IMR-90 (cell line): ENCODE results near the gene CELA2B. TPM values are rescaled to one million over a fixed set of nuclear protein-coding genes. Genes with fewer than 3 reads are reported as not detected.
A peak's percentile ranks its signal among the peaks of the same experiment; 100 is the strongest.

Experiments
- ATAC-seq: fragments of 200-7000 bp; cut with Tn5 transposase; 2 replicates; pipeline ENCODE4 v1.9.1; 2020; ENCODE audit warnings: low read depth, mild to moderate bottlenecking, moderate library complexity
- BruUV-seq: library from RNA; stranded (reverse); fragments of 400-500 nt; replicated peaks from 2 replicates; lab custom pipeline; 2021; lab: Mats Ljungman, UMichigan
- CTCF ChIA-PET: fragments of 300-600 bp; formaldehyde crosslinking; extraction: SDS; loops from one replicate; lab custom pipeline; 2021; ENCODE audit warnings: antibody characterized with exemption; lab: Yijun Ruan, JAX
- POLR2A ChIA-PET: fragments of 300-600 bp; sonication (Branson Sonifier 250); formaldehyde crosslinking; loops from one replicate; lab custom pipeline; 2022; ENCODE audit warnings: antibody characterized with exemption; ENCODE audit not compliant: unreplicated experiment; lab: Charles Lee
- DNase-seq: peaks from one replicate; pipeline ENCODE4 v3.0.0; 2013
- H2AFZ ChIP-seq: replicated peaks from 2 replicates; pipeline ENCODE3; 2013; ENCODE audit warnings: low read length, mild to moderate bottlenecking; ENCODE audit not compliant: poor library complexity
- H2AK5ac ChIP-seq: 2 replicates; pipeline ENCODE4 v1.6.1; 2013; ENCODE audit warnings: low read depth, low read length, inconsistent platforms
- H2AK9ac ChIP-seq: replicated peaks from 2 replicates; pipeline ENCODE3; 2013; ENCODE audit warnings: mild to moderate bottlenecking, low read depth, low read length, moderate library complexity; ENCODE audit not compliant: poor library complexity
- H2BK120ac ChIP-seq: 2 replicates; pipeline ENCODE4 v1.6.1; 2013; ENCODE audit warnings: low read depth, low read length, inconsistent platforms
- H2BK15ac ChIP-seq: 3 replicates; pipeline ENCODE4 v1.6.1; 2013; ENCODE audit warnings: low read depth, low read length, inconsistent platforms
- H2BK20ac ChIP-seq: 2 replicates; pipeline ENCODE4 v1.6.1; 2013; ENCODE audit warnings: low read depth, mild to moderate bottlenecking, inconsistent platforms, low read length, moderate library complexity
- H2BK5ac ChIP-seq: 2 replicates; pipeline ENCODE4 v1.6.1; 2013; ENCODE audit warnings: mild to moderate bottlenecking, low read depth, low read length, inconsistent platforms; ENCODE audit not compliant: poor library complexity, severe bottlenecking
- H3K14ac ChIP-seq: replicated peaks from 2 replicates; pipeline ENCODE4 v1.6.1; 2013; ENCODE audit warnings: low read depth, low read length, inconsistent platforms
- H3K18ac ChIP-seq: 2 replicates; pipeline ENCODE4 v1.6.1; 2013; ENCODE audit warnings: low read depth, low read length, control low read depth
- H3K23ac ChIP-seq: 2 replicates; pipeline ENCODE4 v1.6.1; 2013; ENCODE audit warnings: low read depth, low read length, inconsistent platforms
- H3K27ac ChIP-seq: 2 replicates; pipeline ENCODE4 v1.5.1; 2013; ENCODE audit warnings: mild to moderate bottlenecking, control low read depth, low read length; ENCODE audit not compliant: insufficient read depth
- H3K27me3 ChIP-seq: 2 replicates; pipeline ENCODE4 v1.6.1; 2013; ENCODE audit warnings: low read length; ENCODE audit not compliant: control insufficient read depth, insufficient read depth
- H3K36me3 ChIP-seq: 2 replicates; pipeline ENCODE4 v1.6.1; 2013; ENCODE audit warnings: low read length, mixed read lengths; ENCODE audit not compliant: control insufficient read depth, insufficient read depth
- H3K4ac ChIP-seq: 2 replicates; pipeline ENCODE4 v1.6.1; 2013; ENCODE audit warnings: low read depth, low read length, inconsistent platforms
- H3K4me1 ChIP-seq: 2 replicates; pipeline ENCODE4 v1.6.1; 2013; ENCODE audit warnings: low read length, mixed read lengths; ENCODE audit not compliant: control insufficient read depth, insufficient read depth
- H3K4me2 ChIP-seq: 2 replicates; pipeline ENCODE4 v1.6.1; 2013; ENCODE audit warnings: low read depth, mild to moderate bottlenecking, control low read depth, low read length, moderate library complexity
- H3K4me3 ChIP-seq: 2 replicates; pipeline ENCODE4 v1.5.1; 2013; ENCODE audit warnings: low read depth, mild to moderate bottlenecking, control low read depth, low read length, moderate library complexity; ENCODE audit not compliant: insufficient read depth
- H3K56ac ChIP-seq: 2 replicates; pipeline ENCODE4 v1.6.1; 2013; ENCODE audit warnings: low read length, inconsistent platforms; ENCODE audit not compliant: insufficient read depth; ENCODE audit errors: extremely low read depth
- H3K79me1 ChIP-seq, 2 experiments: 2 replicates each; pipeline ENCODE4 v1.6.1; 2013; ENCODE audit warnings: low read length in 2 of 2, inconsistent platforms in 1 of 2, low read depth in 1 of 2
- H3K9ac ChIP-seq: 2 replicates; pipeline ENCODE4 v1.6.1; 2013; ENCODE audit warnings: low read depth, low read length, control low read depth
- H3K9me1 ChIP-seq: 2 replicates; pipeline ENCODE4 v1.6.1; 2013; ENCODE audit warnings: low read length, inconsistent platforms; ENCODE audit not compliant: insufficient read depth
- H3K9me3 ChIP-seq: 2 replicates; pipeline ENCODE4 v1.6.1; 2013; ENCODE audit warnings: low read length; ENCODE audit not compliant: control insufficient read depth, insufficient read depth
- H4K20me1 ChIP-seq: 2 replicates; pipeline ENCODE4 v1.6.1; 2013; ENCODE audit warnings: low read length, inconsistent platforms; ENCODE audit not compliant: insufficient read depth
- H4K5ac ChIP-seq: 2 replicates; pipeline ENCODE4 v1.6.1; 2013; ENCODE audit warnings: mild to moderate bottlenecking, low read depth, low read length, control low read depth
- H4K8ac ChIP-seq, 2 experiments: 2 replicates each; pipeline ENCODE4 v1.6.1; 2013; ENCODE audit warnings: low read depth in 2 of 2, low read length in 2 of 2, control low read depth in 1 of 2, inconsistent platforms in 1 of 2
- H4K91ac ChIP-seq: 2 replicates; pipeline ENCODE4 v1.6.1; 2013; ENCODE audit warnings: low read depth, low read length, inconsistent platforms; ENCODE audit not compliant: insufficient read depth
- CTCF ChIP-seq: conservative IDR thresholded peaks from 2 replicates; pipeline ENCODE4 v1.5.1; 2012; ENCODE audit warnings: mild to moderate bottlenecking, low read depth, low read length, improper control_type of control experiment
- MAZ ChIP-seq: IDR thresholded peaks from 2 replicates; pipeline ENCODE4 v1.6.1; 2012; ENCODE audit warnings: low read depth, mild to moderate bottlenecking, low read length, improper control_type of control experiment, moderate library complexity, borderline replicate concordance
- POLR2A ChIP-seq: IDR thresholded peaks from 2 replicates; pipeline ENCODE4 v1.6.1; 2012; ENCODE audit warnings: mild to moderate bottlenecking, low read depth, low read length
- RAD21 ChIP-seq: IDR thresholded peaks from 2 replicates; pipeline ENCODE4 v1.6.1; 2012; ENCODE audit warnings: low read length, improper control_type of control experiment
- SMC3 ChIP-seq: fragments of 150-350 bp; IDR thresholded peaks from 2 replicates; pipeline ENCODE4 v1.6.1; 2016; ENCODE audit warnings: low read depth, mild to moderate bottlenecking, antibody characterized with exemption, low read length, moderate library complexity
- WGBS, 2 experiments: methylation state at CpG; one replicate each; pipeline versions ENCODE4 v1.1.5 to v1.1.7; 2013; ENCODE audit warnings: missing lambda C conversion rate in 2 of 2; ENCODE audit not compliant: insufficient read length in 1 of 2; ENCODE audit errors: extremely low coverage in 2 of 2; 5-methylcytosine and 5-hydroxymethylcytosine counted together
- dilution Hi-C: fragments of 300-500 bp; cut with HindIII; formaldehyde crosslinking; loops from one replicate; pipeline ENCODE4 v1.14.3; 2018; ENCODE audit warnings: low sequenced_read_pairs; ENCODE audit not compliant: unreplicated experiment
- in situ Hi-C: fragments of 300-500 bp; cut with MboI; formaldehyde crosslinking; loops from 3 replicates; pipeline ENCODE4 v1.14.3; 2019; ENCODE audit warnings: low sequenced_read_pairs, inconsistent platforms, mixed read lengths
- intact Hi-C: fragments of 100-400 bp; cut with micrococcal nuclease; formaldehyde crosslinking; loops from 2 replicates; pipeline ENCODE4 v1.10.0; 2022
- polyA plus RNA-seq, 3 experiments: library from polyadenylated mRNA; depleted of rRNA; stranded (reverse); fragments of >200 nt; gene quantifications; 2 replicates each; pipeline ENCODE4 v1.2.3, GENCODE V29; 2012; ENCODE audit warnings: low replicate concordance in 1 of 3
- total RNA-seq: library from RNA; depleted of rRNA; stranded (reverse); fragments of >200 nt; gene quantifications from 2 replicates; pipeline ENCODE4 v1.2.3, GENCODE V29; 2012
- TF ChIP-seq, protein P1 (sequence below): fragments of 150-350 bp; IDR thresholded peaks from 2 replicates; pipeline ENCODE4 v1.6.1; 2017; ENCODE audit warnings: mild to moderate bottlenecking, antibody characterized with exemption, low read length, low read depth

Gene CELA2B
- total and polyA plus RNA-seq, 2 of the 4 experiments (the other 2 are of a cell fraction): not detected

GRCh38 chr1:15430787-15431570 is 44.9 kb upstream of the CELA2B start:
- in situ Hi-C loops (no loop called here), dilution Hi-C loops (no loop called here), intact Hi-C loops (loop anchor here (1.0 to 2.0 kb wide), 3 partner anchors 108 to 278 kb away; partner anchors contain the start of gene TMEM51)
- TF ChIP-seq MAZ (no peak), CTCF (peak; percentile 90), RAD21 (peak; percentile 92), POLR2A (0 out of 2 replicates have a peak, but pooled peaks have one; percentile 35), SMC3 (peak; percentile 71)
- TF ChIP-seq, protein P1, sequence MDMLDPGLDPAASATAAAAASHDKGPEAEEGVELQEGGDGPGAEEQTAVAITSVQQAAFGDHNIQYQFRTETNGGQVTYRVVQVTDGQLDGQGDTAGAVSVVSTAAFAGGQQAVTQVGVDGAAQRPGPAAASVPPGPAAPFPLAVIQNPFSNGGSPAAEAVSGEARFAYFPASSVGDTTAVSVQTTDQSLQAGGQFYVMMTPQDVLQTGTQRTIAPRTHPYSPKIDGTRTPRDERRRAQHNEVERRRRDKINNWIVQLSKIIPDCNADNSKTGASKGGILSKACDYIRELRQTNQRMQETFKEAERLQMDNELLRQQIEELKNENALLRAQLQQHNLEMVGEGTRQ: no peak
- Histone ChIP-seq H4K8ac (no peak overlapping the region), H2BK5ac (no peak overlapping the region), H4K5ac (no peak overlapping the region), H2BK120ac (no peak overlapping the region), H3K14ac (no peak overlapping the region), H3K9me1 (peaks cover 15% of the 10 kb centered on the region), H2BK15ac (peak overlapping the region; percentile 80; the same call in 2 of the 3 replicates), H3K56ac (no peak overlapping the region), H3K4ac (peak overlapping the region; percentile 67; the same call in 1 of the 2 replicates), H4K20me1 (peaks cover 7% of the 10 kb centered on the region), H4K91ac (no peak overlapping the region), H3K23ac (no peak overlapping the region), H3K79me1 (peaks cover 0 to 10% of the 10 kb centered on the region in 2 experiments; a peak in 1 of 4 replicates), H3K4me2 (no peak overlapping the region), H3K18ac (no peak overlapping the region), H3K36me3 (peaks cover 6% of the 10 kb centered on the region), H3K4me3 (no peak overlapping the region), H3K4me1 (peaks cover 29% of the 10 kb centered on the region), H3K9me3 (no peaks in the 10 kb centered on the region), H2AFZ (peak overlapping the region; percentile 73), H3K27ac (no peak overlapping the region), H2BK20ac (peak overlapping the region; percentile 69; the same call in 1 of the 2 replicates), H3K27me3 (no peaks in the 10 kb centered on the region), H3K9ac (no peak overlapping the region), H2AK9ac (peak overlapping the region; percentile 86), H2AK5ac (peak overlapping the region; percentile 99)
- WGBS, 2 experiments: no CpG with 5 or more reads among the region's 19 CpGs
- CTCF ChIA-PET: interaction anchor here (0.6 to 2.2 kb wide), 4 partner anchors 10 to 113 kb away, joined by 3 to 25 read pairs (median 4); no protein-coding TSS in a partner anchor
- POLR2A ChIA-PET: no interaction called here
- BruUV-seq: no TSS peak
- ATAC-seq: peak; percentile 75
- peak; percentile 36 for DNase-seq
